ENCODE data around the gene SOBP. TPM values are rescaled to one million over a fixed set of nuclear protein-coding genes. Genes with fewer than 3 reads are reported as not detected.
A peak's percentile ranks its signal among the peaks of the same experiment; 100 is the strongest.

Gene SOBP
- total RNA-seq, 4 donors from 2014 or later = 6.0 to 18.4 (median 6.7) TPM

DNA sequence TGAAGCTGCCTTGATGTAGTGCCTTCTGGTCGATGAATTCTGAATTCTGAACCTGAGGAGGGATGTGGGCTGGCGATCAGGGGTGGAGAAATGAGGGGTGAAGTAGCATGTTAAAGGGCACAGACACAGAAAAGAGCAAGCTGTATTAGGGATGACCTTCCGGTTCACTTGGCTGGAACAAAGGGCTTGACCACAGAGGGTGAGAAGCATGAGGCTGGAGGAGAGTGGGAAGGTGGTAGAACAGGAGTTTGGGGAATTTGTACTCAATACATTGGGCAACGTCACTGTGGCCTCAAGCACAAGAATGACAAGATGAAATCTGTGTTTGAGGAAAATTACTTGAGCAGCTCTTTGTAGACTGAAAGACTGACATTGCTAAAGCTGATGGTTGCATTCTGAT is 155.8 kb downstream of the SOBP start:
- 59 to 66% methylated on average over 4 of the region's 4 CpGs for WGBS, 2 donors
- no peak for DNase-seq (ENCODE audit: low spot score in 2 of 2)

DNA sequence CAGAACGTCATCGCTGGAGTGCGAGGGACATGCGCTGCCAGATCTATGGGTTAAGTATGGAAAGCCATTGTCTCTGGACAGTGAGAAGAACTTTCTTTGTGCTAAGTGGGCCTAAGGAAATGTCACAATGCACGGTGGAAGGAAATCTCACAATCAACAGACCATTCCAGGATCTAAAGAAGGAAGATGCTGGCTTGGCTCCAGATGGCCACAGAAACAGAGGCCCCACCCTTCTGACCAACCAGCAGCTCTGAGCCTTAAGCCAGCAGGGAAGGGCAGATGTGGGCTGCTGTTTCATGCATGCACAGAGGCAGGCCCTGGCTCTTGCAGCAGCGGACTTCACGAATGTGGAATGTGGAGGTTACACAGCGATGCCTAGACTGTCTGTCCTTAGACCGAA is 156.3 kb downstream of the SOBP start:
- Histone ChIP-seq H3K4me1 (peaks cover 0 to 54% (median 11%) of the 10 kb centered on the region in 4 donors), H3K36me3 (no peaks in the 10 kb centered on the region), H3K27me3 (no peaks in the 10 kb centered on the region), H3K27ac (peak overlapping the region in 2 of 4 donors; percentile 11 to 13), H3K9me3 (no peaks in the 10 kb centered on the region), H3K4me3 (no peak overlapping the region)
- TF ChIP-seq, protein P1, sequence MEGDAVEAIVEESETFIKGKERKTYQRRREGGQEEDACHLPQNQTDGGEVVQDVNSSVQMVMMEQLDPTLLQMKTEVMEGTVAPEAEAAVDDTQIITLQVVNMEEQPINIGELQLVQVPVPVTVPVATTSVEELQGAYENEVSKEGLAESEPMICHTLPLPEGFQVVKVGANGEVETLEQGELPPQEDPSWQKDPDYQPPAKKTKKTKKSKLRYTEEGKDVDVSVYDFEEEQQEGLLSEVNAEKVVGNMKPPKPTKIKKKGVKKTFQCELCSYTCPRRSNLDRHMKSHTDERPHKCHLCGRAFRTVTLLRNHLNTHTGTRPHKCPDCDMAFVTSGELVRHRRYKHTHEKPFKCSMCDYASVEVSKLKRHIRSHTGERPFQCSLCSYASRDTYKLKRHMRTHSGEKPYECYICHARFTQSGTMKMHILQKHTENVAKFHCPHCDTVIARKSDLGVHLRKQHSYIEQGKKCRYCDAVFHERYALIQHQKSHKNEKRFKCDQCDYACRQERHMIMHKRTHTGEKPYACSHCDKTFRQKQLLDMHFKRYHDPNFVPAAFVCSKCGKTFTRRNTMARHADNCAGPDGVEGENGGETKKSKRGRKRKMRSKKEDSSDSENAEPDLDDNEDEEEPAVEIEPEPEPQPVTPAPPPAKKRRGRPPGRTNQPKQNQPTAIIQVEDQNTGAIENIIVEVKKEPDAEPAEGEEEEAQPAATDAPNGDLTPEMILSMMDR (IDR thresholded peaks at IDR 0.05) = no peak
- peak in 1 of 2 donors; percentile 25 for TF ChIP-seq EP300 (IDR thresholded peaks at IDR 0.05)
- 38 to 46% methylated on average over 9 of the region's 9 CpGs for WGBS, 2 donors
- peak; percentile 51 to 73 for DNase-seq (ENCODE audit: low spot score in 2 of 2)

More for the DNA sequence above, 155.8 kb downstream of the SOBP start:
- H3K4me3 ChIP-seq = no peak overlapping the region
- peaks cover 0 to 58% (median 12%) of the 10 kb centered on the region in 4 donors for H3K4me1 ChIP-seq
- no peak overlapping the region for H3K27ac ChIP-seq
- no peak for TF ChIP-seq EP300 (IDR thresholded peaks at IDR 0.05)
- no peak for TF ChIP-seq POLR2A (IDR thresholded peaks at IDR 0.05)
- TF ChIP-seq, protein P1 (IDR thresholded peaks at IDR 0.05) = no peak
- H3K9me3 ChIP-seq = no peaks in the 10 kb centered on the region
- H3K36me3 ChIP-seq = no peaks in the 10 kb centered on the region
- no peaks in the 10 kb centered on the region for H3K27me3 ChIP-seq

DNA sequence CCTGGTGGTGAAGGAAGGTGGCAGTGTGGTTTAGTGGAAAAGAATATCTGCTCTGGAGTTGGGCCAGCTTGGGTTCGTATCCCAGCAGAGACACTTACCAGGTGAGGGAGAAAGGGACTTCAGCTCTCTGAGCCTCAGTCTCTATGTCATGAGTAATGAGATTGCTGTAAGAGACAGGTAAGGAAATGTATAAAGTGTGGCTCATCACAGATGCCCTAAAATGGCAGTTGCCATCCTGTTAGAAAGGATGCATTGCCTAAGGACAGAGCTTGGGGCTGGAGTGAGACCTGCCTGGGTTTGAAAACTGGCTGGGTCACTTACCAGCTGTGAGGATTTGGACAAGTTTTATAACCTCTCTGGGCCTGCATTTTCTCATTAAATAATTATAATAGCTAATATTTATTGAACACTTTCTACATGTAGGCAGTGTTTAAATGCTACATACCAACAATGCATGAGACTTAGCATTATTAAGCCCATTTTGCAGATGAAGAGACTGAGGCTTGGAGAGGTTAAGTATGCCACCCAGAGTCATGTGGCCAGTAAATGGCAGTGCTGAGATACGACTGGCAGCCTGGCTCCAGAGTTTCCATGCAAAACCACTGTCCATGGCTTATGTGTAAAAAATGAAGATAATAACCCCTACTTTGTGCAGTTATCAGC is 157.0 kb downstream of the SOBP start:
- Histone ChIP-seq H3K9me3 (peaks cover 0 to 4% (median 0%) of the 10 kb centered on the region in 4 donors), H3K4me1 (peaks cover 0 to 46% (median 7%) of the 10 kb centered on the region in 4 donors), H3K27me3 (no peaks in the 10 kb centered on the region), H3K36me3 (no peaks in the 10 kb centered on the region), H3K4me3 (no peak overlapping the region), H3K27ac (peak overlapping the region in 2 of 4 donors; percentile 11 to 13)
- WGBS, 2 donors = 84 to 91% methylated on average over 2 of the region's 2 CpGs
- TF ChIP-seq, protein P1 (IDR thresholded peaks at IDR 0.05) = no peak
- no peak for DNase-seq (ENCODE audit: low spot score in 2 of 2)

DNA sequence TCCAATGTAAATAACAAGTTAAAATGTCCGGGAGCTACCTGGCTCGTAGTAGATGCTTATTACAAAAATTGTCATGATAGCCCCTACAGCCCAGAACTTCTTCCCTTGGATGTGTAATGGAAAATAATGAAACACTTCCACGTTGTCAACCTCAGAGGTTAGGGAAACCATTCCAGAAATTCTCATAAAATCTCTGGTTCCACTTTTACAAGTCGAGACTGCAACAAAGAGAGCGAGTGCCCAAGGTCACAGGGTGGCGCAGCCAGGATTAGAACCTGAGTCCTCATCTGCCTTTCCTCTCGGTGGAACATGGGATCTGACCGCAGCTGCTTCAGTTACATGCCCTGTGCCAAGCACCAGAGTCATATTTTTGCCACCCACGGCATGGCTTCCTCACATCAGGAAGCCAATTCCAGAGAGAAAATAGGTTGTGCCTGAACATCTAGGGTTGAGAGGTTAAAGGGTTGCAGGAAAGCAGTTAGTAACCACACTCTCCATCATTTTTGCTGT is 157.6 kb downstream of the SOBP start:
- no peak for DNase-seq (ENCODE audit: low spot score in 2 of 2)
- no peak overlapping the region for H3K27ac ChIP-seq
- no peaks in the 10 kb centered on the region for H3K27me3 ChIP-seq
- H3K4me1 ChIP-seq = peaks cover 0 to 41% (median 4%) of the 10 kb centered on the region in 4 donors
- H3K9me3 ChIP-seq = peaks cover 0 to 4% (median 0%) of the 10 kb centered on the region in 4 donors
- WGBS, 2 donors = 74 to 78% methylated on average over 9 of the region's 9 CpGs
- no peak overlapping the region for H3K4me3 ChIP-seq
- no peak for TF ChIP-seq POLR2A (IDR thresholded peaks at IDR 0.05)
- TF ChIP-seq, protein P1 (IDR thresholded peaks at IDR 0.05) = no peak
- no peaks in the 10 kb centered on the region for H3K36me3 ChIP-seq

DNA sequence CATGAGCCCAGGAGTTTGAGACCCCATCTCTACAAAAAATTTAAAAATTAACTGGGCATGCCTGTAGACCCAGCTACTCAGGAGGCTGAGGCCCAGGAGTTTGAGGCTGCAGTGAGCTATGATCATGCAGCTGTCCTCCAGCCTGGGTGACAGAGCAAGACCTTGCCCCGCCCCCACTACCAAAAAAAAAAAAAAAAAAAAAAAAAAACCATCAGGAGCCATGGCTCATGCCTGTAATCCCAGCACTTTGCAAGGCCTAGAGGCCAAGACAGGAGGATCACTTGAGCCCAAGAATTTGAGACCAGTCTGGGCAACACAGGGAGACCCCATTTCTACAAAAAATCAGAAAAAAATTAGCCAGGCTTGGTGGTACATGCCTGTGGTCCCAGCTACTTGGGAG is 159.1 kb downstream of the SOBP start:
- H3K4me3 ChIP-seq = no peak overlapping the region
- H3K4me1 ChIP-seq = peaks cover 0 to 31% (median 2%) of the 10 kb centered on the region in 4 donors
- 92 to 100% methylated on average over 1 of the region's 1 CpG for WGBS, 2 donors
- no peaks in the 10 kb centered on the region for H3K36me3 ChIP-seq
- no peak overlapping the region for H3K27ac ChIP-seq
- DNase-seq (ENCODE audit: low spot score in 2 of 2) = no peak
- TF ChIP-seq POLR2A (IDR thresholded peaks at IDR 0.05) (no peak), EP300 (IDR thresholded peaks at IDR 0.05) (no peak)
- TF ChIP-seq, protein P1 (IDR thresholded peaks at IDR 0.05) = no peak
- H3K27me3 ChIP-seq = no peaks in the 10 kb centered on the region
- H3K9me3 ChIP-seq = peaks cover 0 to 4% (median 0%) of the 10 kb centered on the region in 4 donors

Data from tibial nerve (tissue), 4 donors.